NCI-H2196 (cell line): Measurements from ENCODE around the gene SPAG9.
"Not testable (repeated sequence)": the region's sequence is repeated elsewhere in the genome, so short reads cannot be mapped to it uniquely, and the experiment has no call there.

Experiments
- DNase-seq: peaks from one replicate; lab custom pipeline; 2025; ENCODE audit not compliant: unreplicated experiment; lab: John Stamatoyannopoulos, UW

SPAG9 gene

DNA sequence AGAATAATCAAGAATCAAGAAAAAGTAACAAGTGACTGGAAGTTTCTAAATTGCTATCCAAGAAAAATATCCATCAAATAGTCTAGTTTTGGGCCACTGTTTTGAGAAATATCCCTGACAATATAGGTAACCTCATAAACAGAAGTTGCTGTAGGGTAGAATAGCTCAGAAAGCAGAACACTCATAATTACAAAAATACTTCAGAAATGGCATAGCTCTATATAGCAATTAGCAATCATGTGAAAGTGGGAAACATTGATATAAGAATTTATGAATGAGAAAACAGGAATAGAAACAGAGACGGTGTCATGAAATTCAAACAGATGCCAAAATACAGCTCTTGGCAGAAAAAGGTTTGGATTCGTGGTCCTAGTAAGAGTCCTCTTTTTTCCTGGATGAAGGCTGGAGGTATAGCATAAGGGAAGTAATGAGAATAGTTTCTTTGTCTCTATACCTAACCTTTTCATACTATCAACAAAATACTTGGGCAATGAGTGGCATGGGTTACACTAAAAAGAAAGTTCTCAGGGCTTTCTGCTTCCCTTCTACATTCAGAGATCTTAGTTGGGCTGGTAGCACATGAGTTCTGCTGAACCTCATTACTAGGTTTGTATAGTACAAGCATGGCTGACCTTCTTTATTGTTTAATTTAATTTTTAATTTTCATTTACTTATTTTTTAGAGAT, 33.5 kb downstream of the SPAG9 start:
- DNase-seq = no peak

DNA sequence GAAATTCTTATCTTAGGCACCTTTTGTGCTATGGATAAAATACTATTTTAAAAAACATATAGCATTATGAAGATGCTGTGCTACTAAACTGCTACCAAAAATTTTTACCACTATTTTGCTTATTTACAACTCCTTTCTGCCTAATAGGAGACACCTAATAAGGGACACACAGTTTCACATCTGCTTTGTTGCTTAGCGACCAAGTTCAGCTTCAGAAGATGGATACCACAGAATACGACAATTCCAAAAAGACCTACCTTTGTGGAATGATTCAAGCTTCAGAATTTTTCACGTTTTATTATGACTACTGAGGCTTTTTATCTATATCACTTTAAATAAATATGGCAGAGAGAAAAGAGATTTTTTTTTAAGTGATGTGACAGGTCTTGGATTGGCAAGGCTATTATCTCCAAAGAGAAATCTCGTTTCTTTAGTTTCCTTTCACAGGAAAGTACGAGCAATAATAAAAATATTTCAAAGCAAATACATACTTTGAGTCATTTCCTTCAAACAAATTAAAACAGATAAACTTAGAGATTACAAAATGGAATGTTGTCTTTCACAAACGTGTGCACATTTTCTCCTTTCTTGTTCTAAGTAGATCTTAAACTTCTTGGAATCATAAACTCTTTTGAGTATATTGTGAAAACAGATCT, 35.4 kb downstream of the SPAG9 start:
- DNase-seq = no peak

- DNase-seq = no peak
Measured at GRCh38 chr17:51083981-51084380, 36.7 kb downstream of the SPAG9 start.

- not testable (repeated sequence) for DNase-seq
Measured at GRCh38 chr17:51083364-51083763, 37.3 kb downstream of the SPAG9 start.

DNA sequence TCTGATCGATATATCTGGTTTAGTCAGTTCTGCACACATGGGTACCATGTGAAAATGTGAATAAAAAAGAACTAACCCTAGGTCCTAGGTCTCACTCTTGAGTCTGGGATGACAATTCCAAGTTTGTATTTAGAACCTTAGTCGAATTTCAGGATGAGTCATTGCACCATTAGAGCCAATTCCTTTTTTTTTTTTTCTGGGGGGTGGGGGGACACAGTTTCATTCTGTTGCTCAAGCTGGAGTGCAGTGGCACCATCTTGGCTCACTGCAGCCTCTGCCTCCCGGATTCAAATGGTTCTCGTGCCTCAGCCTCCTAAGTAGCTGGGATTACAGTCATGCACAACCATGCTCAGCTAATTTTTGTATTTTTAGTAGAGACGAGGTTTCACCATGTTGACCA, 41.6 kb downstream of the SPAG9 start:
- DNase-seq = no peak

DNA sequence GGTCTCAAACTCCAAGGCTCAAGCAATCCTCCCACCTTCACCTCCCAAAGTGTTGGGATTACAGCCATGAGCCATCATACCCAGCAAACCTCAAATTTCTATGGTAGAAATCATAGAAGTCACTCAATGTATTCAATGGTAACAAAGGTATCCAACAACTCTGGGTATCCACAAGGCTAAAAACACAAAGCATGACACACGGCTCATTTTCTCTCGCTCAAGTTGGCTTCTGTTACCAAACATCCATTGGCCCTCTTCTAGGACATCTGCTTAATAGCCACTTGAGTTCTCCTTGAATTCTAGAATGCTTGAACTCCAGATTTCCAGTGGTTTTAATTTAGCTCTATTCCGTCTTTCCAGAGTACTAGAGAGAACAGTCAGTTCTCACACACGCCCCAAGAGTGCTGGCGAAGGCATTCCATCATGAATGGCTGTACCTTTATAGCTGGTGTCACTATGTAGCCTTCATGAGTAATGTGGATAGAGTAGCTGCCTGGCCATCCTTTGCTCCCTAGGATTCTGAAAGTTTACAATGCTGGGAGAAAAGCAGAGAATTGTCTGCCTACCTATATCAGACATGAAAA, 42.6 kb downstream of the SPAG9 start:
- DNase-seq = no peak

DNA sequence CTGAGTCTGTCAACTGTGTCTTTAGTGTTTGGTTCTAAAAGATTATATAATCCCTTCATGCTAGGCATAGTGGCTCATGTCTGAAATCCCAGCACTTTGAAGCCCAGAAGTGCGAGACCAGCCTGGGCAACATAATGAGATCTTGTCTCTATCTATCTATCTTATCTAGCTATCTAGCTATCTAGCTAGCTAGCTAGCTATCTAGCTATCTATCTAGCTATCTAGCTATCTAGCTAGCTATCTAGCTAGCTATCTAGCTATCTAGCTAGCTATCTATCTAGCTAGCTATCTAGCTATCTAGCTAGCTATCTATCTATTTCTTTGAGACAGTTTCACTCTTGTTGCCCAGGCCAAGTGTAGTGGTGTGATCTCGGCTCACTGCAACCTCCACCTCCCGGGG, 43.8 kb downstream of the SPAG9 start:
- DNase-seq = no peak

DNA sequence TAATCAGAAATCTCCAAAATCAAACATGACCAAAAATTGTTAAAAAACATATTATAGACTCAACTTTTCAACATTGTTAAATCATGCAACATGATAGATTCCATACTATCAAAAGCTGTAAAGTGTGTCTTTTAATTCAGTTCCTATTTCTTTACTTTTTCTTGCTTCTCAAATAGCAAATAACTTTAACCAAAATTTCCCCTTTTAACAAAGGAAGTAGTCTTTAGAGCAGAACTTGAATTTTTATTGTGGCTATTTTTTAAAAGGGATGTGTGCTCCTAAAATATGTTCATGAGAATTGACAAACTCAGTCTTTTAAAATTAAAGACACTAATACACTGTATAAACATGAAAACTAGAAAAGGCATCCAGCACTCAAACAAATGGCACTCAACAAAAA, 49.1 kb downstream of the SPAG9 start:
- no peak for DNase-seq

DNA sequence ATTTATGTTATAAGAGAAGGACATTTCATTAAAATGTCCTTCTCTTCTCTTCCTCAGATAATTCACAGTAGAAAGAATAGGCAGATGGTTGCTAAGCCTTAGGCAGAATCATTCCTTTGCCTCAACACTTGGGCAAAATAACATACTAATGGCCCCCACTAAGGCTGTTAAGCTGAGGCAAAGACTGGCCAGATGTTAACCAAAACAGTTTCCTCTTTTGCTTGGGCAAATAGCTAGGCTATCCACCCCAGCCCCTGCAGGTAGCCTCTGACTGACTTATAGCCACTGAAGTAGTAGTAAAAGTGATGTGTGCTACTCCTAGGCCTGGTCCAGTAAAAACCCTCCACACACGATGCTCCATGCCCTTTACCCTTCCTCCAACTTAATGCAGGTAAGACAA, 55.2 kb downstream of the SPAG9 start:
- DNase-seq = no peak

- DNase-seq = no peak
Measured at GRCh38 chr17:51064061-51064735, 56.5 kb downstream of the SPAG9 start.

DNA sequence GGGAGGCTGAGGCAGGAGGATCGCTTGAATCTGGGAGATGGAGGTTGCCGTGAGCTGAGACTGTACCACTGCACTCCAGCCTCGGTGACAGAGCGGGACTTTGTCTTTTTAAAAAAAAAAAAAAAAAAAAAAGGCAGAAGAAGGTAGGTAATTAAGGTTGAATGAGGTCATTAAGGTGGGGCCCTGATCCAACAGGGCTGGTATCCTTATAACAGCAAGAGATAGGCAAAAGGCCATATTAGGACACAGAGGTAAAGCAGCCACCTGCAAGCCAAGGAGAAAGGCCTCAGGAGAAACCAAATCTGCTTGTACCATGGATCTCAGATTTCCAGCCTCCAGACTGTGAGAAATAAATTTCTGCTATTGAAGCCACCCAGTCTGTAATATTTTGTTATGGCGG, 60.3 kb downstream of the SPAG9 start:
- no peak for DNase-seq

DNA sequence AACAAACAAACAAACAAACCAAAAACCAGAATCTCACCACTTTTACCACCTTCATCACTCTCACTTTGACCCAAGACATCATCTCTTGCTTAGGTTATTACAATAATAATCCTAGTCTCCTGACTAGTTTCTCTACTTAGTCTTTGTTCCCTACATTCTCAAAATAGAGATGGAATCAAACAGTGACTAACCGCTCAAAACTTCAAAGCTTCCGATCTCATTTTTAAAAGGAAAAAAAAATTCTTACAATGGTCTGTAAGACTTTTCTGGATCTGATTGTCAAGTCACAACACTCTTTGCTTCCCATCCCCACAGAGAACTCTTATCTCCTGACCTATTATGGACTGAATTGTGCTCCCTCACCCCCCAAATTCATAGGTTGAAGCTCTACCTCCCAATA, 60.9 kb downstream of the SPAG9 start:
- no peak for DNase-seq

GRCh38 chr17:51057534-51057933, 63.1 kb downstream of the SPAG9 start:
- DNase-seq = no peak

DNA sequence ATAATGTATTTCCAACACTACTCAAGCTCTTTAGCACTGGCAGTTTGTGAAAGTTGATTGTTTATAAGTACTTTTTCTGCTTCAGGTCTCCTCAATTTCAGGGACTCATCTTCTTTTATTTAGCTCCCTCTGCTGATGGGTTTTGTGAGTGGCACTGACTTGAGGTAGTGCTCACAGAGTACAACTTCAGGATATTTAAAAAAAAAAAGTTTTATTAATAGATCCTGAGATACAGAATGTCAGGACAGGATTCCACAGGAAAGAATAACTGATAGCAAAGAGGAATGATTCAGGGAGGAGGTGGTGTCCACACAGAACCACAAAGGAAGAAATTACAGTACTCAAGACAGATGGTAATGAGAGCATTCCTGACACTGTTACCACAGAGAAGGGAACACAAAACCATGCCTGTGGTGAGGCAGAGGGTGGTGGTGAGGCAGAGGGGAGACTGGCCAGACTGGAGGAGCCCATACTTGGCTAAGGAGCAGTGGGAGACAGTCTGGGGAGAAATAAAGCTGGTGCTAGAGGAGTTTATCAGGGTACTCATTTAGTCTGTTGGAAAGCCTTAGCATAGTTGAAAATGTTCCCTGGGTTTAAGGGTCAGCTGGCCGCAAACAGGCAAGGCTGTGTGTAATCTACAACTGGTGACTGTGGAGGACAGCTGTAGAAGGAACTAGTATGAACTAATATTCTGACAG, 63.7 kb downstream of the SPAG9 start:
- peak; percentile 62 for DNase-seq

GRCh38 chr17:51054748-51055147, 65.9 kb downstream of the SPAG9 start:
- DNase-seq = no peak

GRCh38 chr17:51052235-51052634, 68.4 kb downstream of the SPAG9 start:
- no peak for DNase-seq

GRCh38 chr17:51050291-51051033, 70.2 kb downstream of the SPAG9 start:
- no peak for DNase-seq

- DNase-seq = peak; percentile 81
Measured at GRCh38 chr17:51046514-51047384, 73.9 kb downstream of the SPAG9 start.

GRCh38 chr17:51046046-51046445, 74.6 kb downstream of the SPAG9 start:
- DNase-seq = no peak

DNA sequence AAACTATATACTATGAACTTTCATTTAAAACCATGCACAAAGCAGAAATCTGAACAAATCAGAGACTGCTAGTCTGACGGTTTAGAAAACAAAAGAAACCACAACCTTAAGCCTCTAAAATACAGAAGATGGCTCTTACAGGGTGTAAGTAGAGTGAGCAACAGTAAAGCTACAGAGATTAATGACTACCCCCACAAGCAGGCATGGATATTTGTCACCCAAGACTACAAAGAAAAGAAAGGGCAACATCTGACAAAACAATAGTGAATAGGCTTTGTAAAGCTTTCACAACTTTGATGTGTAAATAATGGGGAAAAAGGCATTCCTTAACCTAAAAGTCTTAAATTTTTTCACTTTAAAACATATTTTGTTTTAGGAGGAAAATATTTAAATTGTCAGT, 75.0 kb downstream of the SPAG9 start:
- DNase-seq = no peak
